CD4-positive, alpha-beta memory T cell (primary cell): ENCODE results near the gene CTNNAL1. TPM values are rescaled to one million over a fixed set of nuclear protein-coding genes. Genes with fewer than 3 reads are reported as not detected.
A peak's percentile ranks its signal among the peaks of the same experiment; 100 is the strongest.

Experiments used
- CTCF ChIA-PET: fragments of 350-600 bp; sonication (Branson Sonifier 250); formaldehyde crosslinking; loops from one replicate; lab custom pipeline; 2021; ENCODE audit warnings: inconsistent platforms; ENCODE audit not compliant: partially characterized antibody; lab: Charles Lee
- POLR2A ChIA-PET: fragments of 350-600 bp; sonication (Branson Sonifier 250); formaldehyde crosslinking; loops from one replicate; lab custom pipeline; 2021; ENCODE audit not compliant: partially characterized antibody; lab: Charles Lee
- DNase-seq, 5 donors: peaks; one replicate each; pipeline versions ENCODE4 v3.0.0 to v3.0.0-alpha.2; 2020 to 2022; ENCODE audit warnings: mixed read lengths in 1 of 5
- H3K27ac ChIP-seq: one replicate; pipeline ENCODE4 v1.7.0; 2013; ENCODE audit warnings: low read depth, low read length
- H3K27me3 ChIP-seq: 2 replicates; pipeline ENCODE4 v1.7.0; 2013; ENCODE audit warnings: mild to moderate bottlenecking, low read length, moderate library complexity; ENCODE audit not compliant: insufficient read depth
- H3K36me3 ChIP-seq: 2 replicates; pipeline ENCODE4 v1.7.0; 2013; ENCODE audit warnings: mild to moderate bottlenecking, low read length, moderate library complexity; ENCODE audit not compliant: insufficient read depth
- H3K4me1 ChIP-seq: 2 replicates; pipeline ENCODE4 v1.7.0; 2013; ENCODE audit warnings: mild to moderate bottlenecking, low read length, moderate library complexity; ENCODE audit not compliant: insufficient read depth
- H3K4me3 ChIP-seq, 2 donors: one replicate each; pipeline ENCODE4 v1.7.0; 2013; ENCODE audit warnings: low read length in 2 of 2, mild to moderate bottlenecking in 1 of 2
- H3K9me3 ChIP-seq, 2 donors: one replicate each; pipeline ENCODE4 v1.7.0; 2013; ENCODE audit warnings: low read length in 2 of 2, control low read depth in 1 of 2; ENCODE audit not compliant: control insufficient read depth in 1 of 2
- H3K27ac Mint-ChIP-seq, 7 donors: one replicate each; pipeline ENCODE4 v1.8.0; 2020 to 2021; ENCODE audit warnings: mixed read lengths in 7 of 7, mild to moderate bottlenecking in 6 of 7, inconsistent platforms in 3 of 7, moderate library complexity in 3 of 7
- H3K27me3 Mint-ChIP-seq, 2 donors: one replicate each; pipeline ENCODE4 v1.8.0; 2020 to 2021; ENCODE audit warnings: mixed read lengths in 2 of 2
- H3K36me3 Mint-ChIP-seq, 2 donors: one replicate each; pipeline ENCODE4 v1.8.0; 2020 to 2021; ENCODE audit warnings: mixed read lengths in 2 of 2, inconsistent platforms in 1 of 2, mild to moderate bottlenecking in 1 of 2
- H3K4me1 Mint-ChIP-seq, 4 donors: one replicate each; pipeline ENCODE4 v1.8.0; 2020 to 2021; ENCODE audit warnings: mixed read lengths in 4 of 4, mild to moderate bottlenecking in 1 of 4
- H3K4me3 Mint-ChIP-seq, 8 donors: one replicate each; pipeline ENCODE4 v1.8.0; 2020 to 2021; ENCODE audit warnings: mixed read lengths in 8 of 8, mild to moderate bottlenecking in 7 of 8, moderate library complexity in 6 of 8, inconsistent platforms in 3 of 8
- H3K9me3 Mint-ChIP-seq, 8 donors: one replicate each; pipeline ENCODE4 v1.8.0; 2020 to 2021; ENCODE audit warnings: mixed read lengths in 8 of 8, mild to moderate bottlenecking in 5 of 8, inconsistent platforms in 3 of 8, moderate library complexity in 1 of 8
- intact Hi-C: fragments of 100-400 bp; cut with micrococcal nuclease; formaldehyde crosslinking; loops from one replicate; pipeline ENCODE4 v1.15.1; 2023
- polyA plus RNA-seq, 2 donors: library from polyadenylated mRNA; unstranded; fragments of 300-500 nt; fragmentation: Illumina TruSeq; gene quantifications; one replicate each; pipeline ENCODE4 v1.2.3, GENCODE V29; 2021
- total RNA-seq, 2 experiments: library from RNA; stranded (reverse); gene quantifications; one replicate each; pipeline ENCODE4 v1.2.3, GENCODE V29; 2021

CTNNAL1 gene
- total and polyA plus RNA-seq, 4 experiments from 2014 or later = 1.8 to 3.3 (median 2.5) TPM

- no peak overlapping the region for H3K4me3 ChIP-seq
- peaks cover 17 to 27% of the 10 kb centered on the region in 2 donors for H3K36me3 Mint-ChIP-seq
- H3K27me3 Mint-ChIP-seq = no peaks in the 10 kb centered on the region
- no peaks in the 10 kb centered on the region for H3K9me3 ChIP-seq
- ChIA-PET POLR2A (no interaction called here), CTCF (no interaction called here)
- no peak for DNase-seq
- H3K27ac Mint-ChIP-seq = peak overlapping the region in 4 of 7 donors; percentile 27 to 69 (median 52)
- peaks cover 9% of the 10 kb centered on the region for H3K36me3 ChIP-seq
- H3K4me1 Mint-ChIP-seq = peaks cover 6 to 17% (median 10%) of the 10 kb centered on the region in 4 donors
- no peaks in the 10 kb centered on the region for H3K9me3 Mint-ChIP-seq
- no peak overlapping the region for H3K27ac ChIP-seq
- H3K4me3 Mint-ChIP-seq = no peak overlapping the region
- no peaks in the 10 kb centered on the region for H3K27me3 ChIP-seq
- peaks cover 4% of the 10 kb centered on the region for H3K4me1 ChIP-seq
- intact Hi-C loops = no loop called here
Observed at GRCh38 chr9:109017493-109017892, 4.2 kb upstream of the CTNNAL1 start.

- H3K4me3 Mint-ChIP-seq = no peak overlapping the region
- CTCF ChIA-PET = no interaction called here
Observed at GRCh38 chr9:109017061-109017460, 3.8 kb upstream of the CTNNAL1 start.

GRCh38 chr9:109016132-109016531 lies 2.8 kb upstream of the CTNNAL1 start:
- no peak overlapping the region for H3K4me3 Mint-ChIP-seq
- no peak for DNase-seq
- H3K27ac Mint-ChIP-seq = peak overlapping the region in 6 of 7 donors; percentile 6 to 79 (median 56)
- Histone ChIP-seq H3K27ac (no peak overlapping the region), H3K27me3 (no peaks in the 10 kb centered on the region), H3K9me3 (no peaks in the 10 kb centered on the region), H3K36me3 (peaks cover 8% of the 10 kb centered on the region), H3K4me3 (no peak overlapping the region), H3K4me1 (peaks cover 13% of the 10 kb centered on the region)
- CTCF ChIA-PET = no interaction called here
- peaks cover 17 to 26% of the 10 kb centered on the region in 2 donors for H3K36me3 Mint-ChIP-seq
- intact Hi-C loops = no loop called here
- POLR2A ChIA-PET = no interaction called here
- no peaks in the 10 kb centered on the region for H3K27me3 Mint-ChIP-seq
- H3K4me1 Mint-ChIP-seq = peaks cover 14 to 30% (median 23%) of the 10 kb centered on the region in 4 donors
- H3K9me3 Mint-ChIP-seq = no peaks in the 10 kb centered on the region

More at GRCh38 chr9:109017061-109017460, 3.8 kb upstream of the CTNNAL1 start:
- no peaks in the 10 kb centered on the region for H3K27me3 Mint-ChIP-seq
- H3K9me3 Mint-ChIP-seq = no peaks in the 10 kb centered on the region
- H3K27ac Mint-ChIP-seq = peak overlapping the region in 1 of 7 donors; percentile 46
- DNase-seq = no peak
- Histone ChIP-seq H3K27ac (no peak overlapping the region), H3K9me3 (no peaks in the 10 kb centered on the region), H3K4me1 (peaks cover 9% of the 10 kb centered on the region), H3K27me3 (no peaks in the 10 kb centered on the region), H3K36me3 (peaks cover 9% of the 10 kb centered on the region), H3K4me3 (no peak overlapping the region)
- H3K36me3 Mint-ChIP-seq = peaks cover 17 to 26% of the 10 kb centered on the region in 2 donors
- POLR2A ChIA-PET = no interaction called here
- peaks cover 11 to 21% (median 15%) of the 10 kb centered on the region in 4 donors for H3K4me1 Mint-ChIP-seq
- intact Hi-C loops = no loop called here

- CTCF ChIA-PET = interaction anchor here (1.6 kb wide), 1 partner anchor 61 kb away, joined by 4 read pairs; no protein-coding TSS in a partner anchor
- no peak for DNase-seq
- no peaks in the 10 kb centered on the region for H3K9me3 ChIP-seq
- H3K36me3 ChIP-seq = no peaks in the 10 kb centered on the region
- H3K4me1 ChIP-seq = peaks cover 13% of the 10 kb centered on the region
- H3K9me3 Mint-ChIP-seq = no peaks in the 10 kb centered on the region
- peaks cover 9 to 16% of the 10 kb centered on the region in 2 donors for H3K36me3 Mint-ChIP-seq
- peak overlapping the region in 5 of 8 donors; percentile 7 to 97 (median 87) for H3K4me3 Mint-ChIP-seq
- no peaks in the 10 kb centered on the region for H3K27me3 ChIP-seq
- H3K4me3 ChIP-seq = no peak overlapping the region
- no peaks in the 10 kb centered on the region for H3K27me3 Mint-ChIP-seq
- H3K27ac ChIP-seq = no peak overlapping the region
- POLR2A ChIA-PET = interaction anchor here (0.9 to 1.1 kb wide), 2 partner anchors 46 to 103 kb away, joined by 3 to 4 read pairs; no protein-coding TSS in a partner anchor
- intact Hi-C loops = loop anchor here (5.0 kb wide), 3 partner anchors 62 to 1732 kb away; partner anchors contain the start of gene RAD23B
- H3K4me1 Mint-ChIP-seq = peaks cover 17 to 31% (median 28%) of the 10 kb centered on the region in 4 donors
- peak overlapping the region; percentile 75 to 97 (median 93) for H3K27ac Mint-ChIP-seq
Observed at GRCh38 chr9:109014608-109015280, 1.4 kb upstream of the CTNNAL1 start.

GRCh38 chr9:109013679-109014607 lies 644 bp upstream of the CTNNAL1 start:
- Histone ChIP-seq H3K9me3 (no peaks in the 10 kb centered on the region), H3K27me3 (no peaks in the 10 kb centered on the region), H3K27ac (peak overlapping the region; percentile 61), H3K4me1 (peaks cover 13% of the 10 kb centered on the region), H3K4me3 (peak overlapping the region in 1 of 2 donors; percentile 17), H3K36me3 (no peaks in the 10 kb centered on the region)
- POLR2A ChIA-PET = interaction anchor here (0.9 to 1.1 kb wide), 2 partner anchors 45 to 103 kb away, joined by 3 to 4 read pairs; no protein-coding TSS in a partner anchor
- Mint-ChIP-seq H3K4me3 (peak overlapping the region; percentile 87 to 97 (median 92)), H3K9me3 (no peaks in the 10 kb centered on the region), H3K27ac (peak overlapping the region; percentile 89 to 97 (median 95)), H3K27me3 (no peaks in the 10 kb centered on the region), H3K4me1 (peaks cover 17 to 31% (median 28%) of the 10 kb centered on the region in 4 donors), H3K36me3 (peaks cover 1 to 8% of the 10 kb centered on the region in 2 donors)
- CTCF ChIA-PET = interaction anchor here (1.6 kb wide), 1 partner anchor 60 kb away, joined by 4 read pairs; no protein-coding TSS in a partner anchor
- peak in 2 of 5 donors; percentile 3 to 5 for DNase-seq
- intact Hi-C loops = loop anchor here (1.0 to 5.0 kb wide), 5 partner anchors 62 to 1732 kb away; partner anchors contain the start of genes ABITRAM, ELP1 and RAD23B

- Histone ChIP-seq H3K4me1 (peaks cover 13% of the 10 kb centered on the region), H3K9me3 (no peaks in the 10 kb centered on the region), H3K36me3 (no peaks in the 10 kb centered on the region), H3K27me3 (no peaks in the 10 kb centered on the region), H3K27ac (peak overlapping the region; percentile 61), H3K4me3 (peak overlapping the region; percentile 66)
- Mint-ChIP-seq H3K9me3 (no peaks in the 10 kb centered on the region), H3K27me3 (no peaks in the 10 kb centered on the region), H3K4me3 (peak overlapping the region; percentile 89 to 100 (median 96)), H3K4me1 (peaks cover 17 to 31% (median 27%) of the 10 kb centered on the region in 4 donors), H3K36me3 (peaks cover 0 to 7% of the 10 kb centered on the region in 2 donors), H3K27ac (peak overlapping the region; percentile 89 to 99 (median 93))
- ChIA-PET POLR2A (no interaction called here), CTCF (no interaction called here)
- peak; percentile 13 to 75 (median 21) for DNase-seq
- intact Hi-C loops = loop anchor here (5.0 kb wide), 3 partner anchors 60 to 1730 kb away; partner anchors contain the start of gene RAD23B
Observed at GRCh38 chr9:109012009-109012875, 1.1 kb downstream of the CTNNAL1 start.
